Trophoblast cell (in vitro differentiated cells and primary cell): ENCODE data around the gene TMEM209.

ENCODE experiments used
- DNase-seq, 2 donors: peaks; one replicate each; pipeline ENCODE4 v3.0.0-alpha.2; 2016
- H2AFZ ChIP-seq: 2 replicates; pipeline ENCODE4 v1.6.1; 2013; ENCODE audit warnings: low read length, moderate library complexity, mild to moderate bottlenecking; ENCODE audit not compliant: insufficient read depth, poor library complexity
- H2AK5ac ChIP-seq: 2 replicates; pipeline ENCODE4 v1.6.1; 2013; ENCODE audit warnings: mild to moderate bottlenecking, low read length
- H2BK120ac ChIP-seq: 2 replicates; pipeline ENCODE4 v1.6.1; 2013; ENCODE audit warnings: low read length, mild to moderate bottlenecking, moderate library complexity; ENCODE audit not compliant: insufficient read depth, poor library complexity
- H2BK12ac ChIP-seq: 2 replicates; pipeline ENCODE4 v1.6.1; 2013; ENCODE audit warnings: mild to moderate bottlenecking, low read length, moderate library complexity
- H2BK5ac ChIP-seq: 2 replicates; pipeline ENCODE4 v1.6.1; 2013; ENCODE audit warnings: low read length, low read depth, moderate library complexity, mild to moderate bottlenecking; ENCODE audit not compliant: poor library complexity
- H3K14ac ChIP-seq: 2 replicates; pipeline ENCODE4 v1.6.1; 2013; ENCODE audit warnings: mild to moderate bottlenecking, low read length
- H3K18ac ChIP-seq: 2 replicates; pipeline ENCODE4 v1.6.1; 2013; ENCODE audit warnings: mild to moderate bottlenecking, low read length
- H3K23ac ChIP-seq: 2 replicates; pipeline ENCODE4 v1.6.1; 2013; ENCODE audit warnings: low read length
- H3K27ac ChIP-seq: 2 replicates; pipeline ENCODE4 v1.5.1; 2013; ENCODE audit warnings: low read depth, mild to moderate bottlenecking, inconsistent platforms, low read length, moderate library complexity
- H3K27me3 ChIP-seq: 2 replicates; pipeline ENCODE4 v1.6.1; 2013; ENCODE audit warnings: inconsistent platforms, mild to moderate bottlenecking, low read length, moderate library complexity; ENCODE audit not compliant: insufficient read depth
- H3K36me3 ChIP-seq, 2 experiments: 1 replicate in 1 of 2; 2 replicates in 1 of 2; pipeline ENCODE4 v1.6.1; 2013; ENCODE audit warnings: low read length in 2 of 2, mild to moderate bottlenecking in 2 of 2, moderate library complexity in 1 of 2; ENCODE audit not compliant: insufficient read depth in 2 of 2, control insufficient read depth in 1 of 2
- H3K4ac ChIP-seq: 2 replicates; pipeline ENCODE4 v1.6.1; 2013; ENCODE audit warnings: low read depth, mild to moderate bottlenecking, low read length, moderate library complexity
- H3K4me1 ChIP-seq, 2 experiments: 1 replicate in 1 of 2; 2 replicates in 1 of 2; pipeline ENCODE4 v1.6.1; 2013; ENCODE audit warnings: low read length in 2 of 2, mild to moderate bottlenecking in 2 of 2, moderate library complexity in 1 of 2; ENCODE audit not compliant: insufficient read depth in 2 of 2, control insufficient read depth in 1 of 2
- H3K4me2 ChIP-seq: 2 replicates; pipeline ENCODE4 v1.6.1; 2013; ENCODE audit warnings: inconsistent platforms, mild to moderate bottlenecking, low read length, moderate library complexity
- H3K4me3 ChIP-seq: 2 replicates; pipeline ENCODE4 v1.5.1; 2013; ENCODE audit warnings: mild to moderate bottlenecking, low read depth, low read length, inconsistent platforms
- H3K79me1 ChIP-seq: one replicate; pipeline ENCODE4 v1.6.1; 2013; ENCODE audit warnings: low read length
- H3K79me2 ChIP-seq: 2 replicates; pipeline ENCODE4 v1.6.1; 2013; ENCODE audit warnings: low read length, mild to moderate bottlenecking; ENCODE audit not compliant: control insufficient read depth, insufficient read depth, poor library complexity
- H3K9ac ChIP-seq: 2 replicates; pipeline ENCODE4 v1.6.1; 2013; ENCODE audit warnings: mild to moderate bottlenecking, low read length
- H3K9me3 ChIP-seq: 2 replicates; pipeline ENCODE4 v1.6.1; 2013; ENCODE audit warnings: low read depth, mild to moderate bottlenecking, control low read depth, inconsistent platforms, low read length; ENCODE audit not compliant: insufficient read depth
- H4K12ac ChIP-seq: 2 replicates; pipeline ENCODE4 v1.6.1; 2013; ENCODE audit warnings: low read depth, mild to moderate bottlenecking, low read length, moderate library complexity
- H4K8ac ChIP-seq: 2 replicates; pipeline ENCODE4 v1.6.1; 2013; ENCODE audit warnings: low read depth, mild to moderate bottlenecking, low read length, moderate library complexity
- H4K91ac ChIP-seq: one replicate; pipeline ENCODE4 v1.6.1; 2013; ENCODE audit warnings: low read depth, mild to moderate bottlenecking, low read length, moderate library complexity
- WGBS: extraction: QIAGEN DNeasy Blood & Tissue Kit; methylation state at CpG from one replicate; pipeline ENCODE4 v1.1.7; 2013; ENCODE audit warnings: missing lambda C conversion rate; ENCODE audit not compliant: insufficient read length, insufficient coverage; ENCODE audit errors: extremely low coverage; 5-methylcytosine and 5-hydroxymethylcytosine counted together

Gene TMEM209

GRCh38 chr7:130179631-130180030 is 25.6 kb downstream of the TMEM209 start:
- Histone ChIP-seq H3K36me3 (peaks cover 8 to 9% of the 10 kb centered on the region in 2 experiments), H3K27me3 (no peaks in the 10 kb centered on the region), H3K14ac (no peak overlapping the region), H2BK120ac (no peak overlapping the region), H2AFZ (no peak overlapping the region), H2BK12ac (no peak overlapping the region), H3K79me2 (no peaks in the 10 kb centered on the region), H3K27ac (no peak overlapping the region), H3K23ac (no peak overlapping the region), H3K79me1 (no peaks in the 10 kb centered on the region), H3K18ac (no peak overlapping the region), H3K4me1 (no peaks in the 10 kb centered on the region), H4K12ac (no peak overlapping the region), H3K4me2 (no peak overlapping the region), H2BK5ac (no peak overlapping the region), H2AK5ac (no peak overlapping the region), H3K4ac (no peak overlapping the region), H3K4me3 (no peak overlapping the region), H3K9ac (no peak overlapping the region), H4K8ac (no peak overlapping the region), H4K91ac (no peak overlapping the region), H3K9me3 (no peaks in the 10 kb centered on the region)
- no CpG with 5 or more reads among the region's 2 CpGs for WGBS
- DNase-seq: no peak

GRCh38 chr7:130178251-130178650 is 27.0 kb downstream of the TMEM209 start:
- no peak overlapping the region for H3K4me3 ChIP-seq

GRCh38 chr7:130174237-130174959 is 30.8 kb downstream of the TMEM209 start:
- Histone ChIP-seq H3K14ac (no peak overlapping the region), H2AK5ac (no peak overlapping the region), H4K8ac (no peak overlapping the region), H2BK12ac (no peak overlapping the region), H3K23ac (no peak overlapping the region), H2BK120ac (no peak overlapping the region), H3K4me1 (no peaks in the 10 kb centered on the region), H3K27ac (no peak overlapping the region), H3K18ac (no peak overlapping the region), H3K4me2 (no peak overlapping the region), H3K27me3 (no peaks in the 10 kb centered on the region), H3K9ac (no peak overlapping the region), H3K4me3 (no peak overlapping the region), H2BK5ac (no peak overlapping the region), H4K12ac (no peak overlapping the region), H3K36me3 (peaks cover 8 to 10% of the 10 kb centered on the region in 2 experiments), H3K79me2 (no peaks in the 10 kb centered on the region), H2AFZ (no peak overlapping the region), H3K4ac (no peak overlapping the region), H3K79me1 (no peaks in the 10 kb centered on the region), H4K91ac (no peak overlapping the region), H3K9me3 (no peaks in the 10 kb centered on the region)
- peak in 1 of 2 donors; percentile 34 for DNase-seq
- 100% methylated on average over 2 of the region's 4 CpGs for WGBS

More at GRCh38 chr7:130178251-130178650, 27.0 kb downstream of the TMEM209 start:
- no peak overlapping the region for H3K9ac ChIP-seq
- H3K4me2 ChIP-seq: no peak overlapping the region
- no peaks in the 10 kb centered on the region for H3K9me3 ChIP-seq
- no peak overlapping the region for H3K14ac ChIP-seq
- H3K4ac ChIP-seq: no peak overlapping the region
- peaks cover 8% of the 10 kb centered on the region in 2 experiments for H3K36me3 ChIP-seq
- no peak overlapping the region for H2AFZ ChIP-seq
- no peaks in the 10 kb centered on the region for H3K4me1 ChIP-seq
- no peaks in the 10 kb centered on the region for H3K79me2 ChIP-seq
- H4K91ac ChIP-seq: no peak overlapping the region
- H2AK5ac ChIP-seq: no peak overlapping the region
- H3K27ac ChIP-seq: no peak overlapping the region
- no peak for DNase-seq
- no peaks in the 10 kb centered on the region for H3K79me1 ChIP-seq
- H3K18ac ChIP-seq: no peak overlapping the region
- no peak overlapping the region for H3K23ac ChIP-seq
- no peak overlapping the region for H4K12ac ChIP-seq
- H3K27me3 ChIP-seq: no peaks in the 10 kb centered on the region
- H2BK12ac ChIP-seq: no peak overlapping the region
- no peak overlapping the region for H2BK120ac ChIP-seq
- no peak overlapping the region for H2BK5ac ChIP-seq
- WGBS: no CpG with 5 or more reads among the region's 4 CpGs
- no peak overlapping the region for H4K8ac ChIP-seq

GRCh38 chr7:130162196-130162595 is 43.0 kb downstream of the TMEM209 start:
- Histone ChIP-seq H2BK12ac (no peak overlapping the region), H3K14ac (no peak overlapping the region), H2AFZ (no peak overlapping the region), H3K79me1 (no peaks in the 10 kb centered on the region), H3K4ac (no peak overlapping the region), H3K9ac (no peak overlapping the region), H3K23ac (no peak overlapping the region), H3K9me3 (no peaks in the 10 kb centered on the region), H3K27me3 (no peaks in the 10 kb centered on the region), H2BK120ac (no peak overlapping the region), H4K8ac (no peak overlapping the region), H3K27ac (no peak overlapping the region), H3K4me2 (no peak overlapping the region), H4K91ac (no peak overlapping the region), H4K12ac (no peak overlapping the region), H2BK5ac (no peak overlapping the region), H3K36me3 (peaks cover 8 to 12% of the 10 kb centered on the region in 2 experiments), H2AK5ac (no peak overlapping the region), H3K79me2 (no peaks in the 10 kb centered on the region), H3K4me3 (no peak overlapping the region), H3K4me1 (no peaks in the 10 kb centered on the region), H3K18ac (no peak overlapping the region)
- WGBS: no CpG with 5 or more reads among the region's 5 CpGs
- DNase-seq: no peak
